GM12878 (cell line): ENCODE results near the gene MYRFL. TPM values are rescaled to one million over a fixed set of nuclear protein-coding genes. Genes with fewer than 3 reads are reported as not detected.

Source experiments
- ATAC-seq: fragments of 200-7000 bp; cut with Tn5 transposase; 3 replicates; pipeline ENCODE4 v1.9.1; 2020; ENCODE audit warnings: mild to moderate bottlenecking, moderate library complexity
- BruUV-seq: library from RNA; stranded (reverse); fragments of 400-500 nt; replicated peaks from 2 replicates; lab custom pipeline; 2021; lab: Mats Ljungman, UMichigan
- CTCF ChIA-PET: fragments of 300-600 bp; sonication (Branson Sonifier 250); formaldehyde crosslinking; extraction: SDS; loops from one replicate; lab custom pipeline; 2021; ENCODE audit warnings: inconsistent platforms; lab: Yijun Ruan, JAX
- POLR2A ChIA-PET: fragments of 350-600 bp; formaldehyde crosslinking; extraction: SDS; loops from one replicate; lab custom pipeline; 2021; ENCODE audit warnings: inconsistent platforms; lab: Charles Lee
- RAD21 ChIA-PET: fragments of 300-600 bp; sonication (Branson Sonifier 250); formaldehyde crosslinking; loops from one replicate; lab custom pipeline; 2023; ENCODE audit warnings: antibody characterized with exemption; ENCODE audit not compliant: unreplicated experiment; lab: Charles Lee
- SMC1A ChIA-PET: fragments of 300-600 bp; sonication (Branson Sonifier 250); formaldehyde crosslinking; loops from one replicate; lab custom pipeline; 2023; ENCODE audit not compliant: unreplicated experiment, uncharacterized antibody; lab: Charles Lee
- DNase-seq: peaks from one replicate; pipeline ENCODE4 v3.0.0-alpha.2; 2011; ENCODE audit warnings: low read depth, low spot score
- FAIRE-seq: peaks from 3 replicates; lab custom pipeline; 2011; peaks lifted over from hg19 to GRCh38; lab: Jason Lieb, UNC
- H2AFZ ChIP-seq: 2 replicates; pipeline ENCODE4 v1.6.0; 2011; ENCODE audit warnings: low read depth, low read length, control low read depth; ENCODE audit not compliant: control insufficient read depth
- H3K27ac ChIP-seq: 2 replicates; pipeline ENCODE4 v1.5.1; 2011; ENCODE audit warnings: control low read depth; ENCODE audit not compliant: control insufficient read depth, insufficient read depth
- H3K27me3 ChIP-seq, 2 experiments: replicated peaks in 1 of 2; 2 replicates each; pipeline versions ENCODE4 v1.6.0 to v1.6.1; 2011; ENCODE audit warnings: low read length in 1 of 2; ENCODE audit not compliant: control insufficient read depth in 2 of 2, insufficient read depth in 2 of 2
- H3K36me3 ChIP-seq, 2 experiments: 2 replicates each; pipeline ENCODE4 v1.5.1; 2011; ENCODE audit warnings: low read length in 1 of 2; ENCODE audit not compliant: control insufficient read depth in 2 of 2, insufficient read depth in 2 of 2
- H3K4me1 ChIP-seq: 2 replicates; pipeline ENCODE4 v1.6.1; 2011; ENCODE audit warnings: mild to moderate bottlenecking, low read length, moderate library complexity, mixed read lengths; ENCODE audit not compliant: control insufficient read depth, insufficient read depth
- H3K4me2 ChIP-seq: 2 replicates; pipeline ENCODE4 v1.6.0; 2011; ENCODE audit warnings: control low read depth; ENCODE audit not compliant: control insufficient read depth, insufficient read depth
- H3K4me3 ChIP-seq: fragments of 200-600 bp; sonication (generic); 2 replicates; pipeline ENCODE4 v1.5.1; 2016
- H3K79me2 ChIP-seq: 2 replicates; pipeline ENCODE4 v1.6.0; 2011; ENCODE audit warnings: low read length; ENCODE audit not compliant: control insufficient read depth, insufficient read depth
- H3K9ac ChIP-seq: 2 replicates; pipeline ENCODE4 v1.8.0; 2011; ENCODE audit warnings: low read length, control low read depth, mixed read lengths; ENCODE audit not compliant: control insufficient read depth, insufficient read depth
- H3K9me3 ChIP-seq: replicated peaks from 3 replicates; pipeline ENCODE4 v1.5.1; 2011; ENCODE audit warnings: mild to moderate bottlenecking, low read length; ENCODE audit not compliant: control insufficient read depth, insufficient read depth
- H4K20me1 ChIP-seq: 2 replicates; pipeline ENCODE4 v1.6.0; 2011; ENCODE audit not compliant: control insufficient read depth, insufficient read depth
- ATF7 ChIP-seq: fragments of 450-650 bp; IDR thresholded peaks from 2 replicates; pipeline ENCODE4 v1.6.1; 2016; ENCODE audit warnings: low read depth, mild to moderate bottlenecking
- BCL11A ChIP-seq: IDR thresholded peaks from 2 replicates; pipeline ENCODE4 v1.6.1; 2011; ENCODE audit warnings: low read depth, low read length
- EP300 ChIP-seq, 2 experiments: fragments of 150-350 bp in 1 of 2; IDR thresholded peaks; 2 replicates each; pipeline ENCODE4 v1.6.1; 2011 to 2012; ENCODE audit warnings: low read depth in 2 of 2, low read length in 2 of 2, borderline replicate concordance in 1 of 2, improper control_type of control experiment in 1 of 2, inconsistent platforms in 1 of 2; ENCODE audit not compliant: control insufficient read depth in 1 of 2
- FOS ChIP-seq: IDR thresholded peaks from 3 replicates; pipeline ENCODE4 v1.6.1; 2011; ENCODE audit warnings: borderline replicate concordance; ENCODE audit not compliant: insufficient read length; ENCODE audit errors: extremely low read depth
- JUNB ChIP-seq: IDR thresholded peaks from 2 replicates; pipeline ENCODE4 v1.6.1; 2016; ENCODE audit warnings: antibody characterized with exemption, mild to moderate bottlenecking
- MYB ChIP-seq: fragments of 150-350 bp; IDR thresholded peaks from 2 replicates; pipeline ENCODE4 v1.6.1; 2014; ENCODE audit warnings: mild to moderate bottlenecking, low read depth, low read length, borderline replicate concordance
- NFYB ChIP-seq: IDR thresholded peaks from 2 replicates; pipeline ENCODE4 v1.6.1; 2011; ENCODE audit warnings: low read depth, mild to moderate bottlenecking, low read length, improper control_type of control experiment, moderate library complexity; ENCODE audit not compliant: insufficient read depth
- RAD21 ChIP-seq: IDR thresholded peaks from 2 replicates; pipeline ENCODE4 v1.6.1; 2011; ENCODE audit warnings: mild to moderate bottlenecking, low read depth, low read length, moderate library complexity; ENCODE audit not compliant: insufficient read depth
- ZNF24 ChIP-seq: fragments of 450-650 bp; IDR thresholded peaks from 2 replicates; pipeline ENCODE4 v1.6.1; 2017; ENCODE audit warnings: antibody characterized with exemption, mild to moderate bottlenecking
- WGBS: methylation state at CpG from one replicate; pipeline ENCODE4 v1.1.6; 2016; ENCODE audit warnings: low lambda C conversion rate; ENCODE audit not compliant: insufficient replicate concordance, insufficient coverage; ENCODE audit errors: missing lambda C conversion rate; 5-methylcytosine and 5-hydroxymethylcytosine counted together
- in situ Hi-C: fragments of 300-500 bp; cut with MboI; formaldehyde crosslinking; loops from 9 replicates; pipeline ENCODE4 v1.14.3; 2018; ENCODE audit warnings: mixed read lengths
- intact Hi-C: fragments of 100-400 bp; cut with micrococcal nuclease; formaldehyde crosslinking; loops from one replicate; pipeline ENCODE4 v1.14.2; 2022; ENCODE audit not compliant: unreplicated experiment
- polyA plus RNA-seq, 11 experiments: library from polyadenylated mRNA; depleted of rRNA in 4 of 11; unstranded in 6 of 11; stranded (reverse) in 5 of 11; fragments of >200 nt; fragmentation: Nextera tagmentation in 4 of 11; fragmentation: Illumina TruSeq in 1 of 11; extraction: Ambion mirVana in 4 of 11; extraction: Trizol in 1 of 11; gene quantifications; 1 replicate in 1 of 11; 2 replicates in 10 of 11; pipeline versions ENCODE4 v1.2.1 to v1.2.3, GENCODE V29; 2011 to 2016; ENCODE audit warnings: inconsistent platforms in 2 of 11, missing spikeins in 2 of 11, low read depth in 1 of 11
- total RNA-seq, 4 experiments: library from RNA; depleted of rRNA in 3 of 4; stranded (reverse); fragments of >200 nt in 3 of 4; fragmentation: Illumina TruSeq in 1 of 4; extraction: Trizol in 1 of 4; gene quantifications; 2 replicates each; pipeline versions ENCODE4 v1.2.1 to v1.2.3, GENCODE V29; 2013 to 2021

The MYRFL gene
- total and polyA plus RNA-seq, 10 of the 15 experiments (the other 5 are each of a cell fraction or from before 2014, with no cell fraction given): 0.24 to 1.8 (median 0.64) TPM

DNA sequence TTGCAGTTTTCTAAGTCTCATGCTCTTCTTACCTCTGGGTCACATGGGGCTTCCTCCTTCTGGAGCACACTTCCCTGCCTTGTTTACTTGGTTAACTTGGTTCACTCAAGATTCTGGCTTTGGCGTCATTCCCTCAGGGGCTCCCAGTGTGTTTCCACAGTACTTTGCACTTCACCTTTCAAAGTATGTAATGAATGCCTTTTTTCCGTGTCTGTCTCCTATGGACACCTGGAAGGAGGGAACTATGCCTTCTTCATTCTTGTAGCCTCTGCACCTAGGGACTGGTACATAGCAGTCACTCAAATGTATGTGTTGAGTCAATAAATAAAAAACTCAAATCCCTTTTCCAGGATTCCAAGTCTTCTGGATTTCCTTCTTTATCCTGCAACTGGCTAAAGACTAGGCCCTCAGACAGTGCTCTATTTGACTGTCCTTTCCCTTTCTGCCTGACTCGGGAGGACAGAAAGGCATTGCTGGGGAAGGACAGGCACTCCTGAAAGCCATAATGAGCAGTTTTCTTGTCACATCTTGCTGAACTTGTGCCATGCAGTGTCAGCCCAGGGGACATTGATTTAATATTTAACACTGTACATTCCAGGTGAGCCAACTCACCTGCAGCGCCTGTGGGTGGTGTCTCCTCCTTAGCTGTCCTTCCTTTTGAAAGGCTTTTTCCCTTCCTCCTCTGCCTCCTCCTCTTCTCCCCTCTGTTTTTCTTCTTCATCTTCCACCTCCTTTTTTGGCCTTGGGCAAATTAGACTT lies 12.8 kb downstream of the MYRFL start (continued):
- TF ChIP-seq RAD21 (no peak), MYB (no peak), BCL11A (no peak)

GRCh38 chr12:69840727-69841126 lies 15.7 kb downstream of the MYRFL start:
- no TSS peak for BruUV-seq
- SMC1A ChIA-PET: interaction anchor here (0.5 kb wide), 1 partner anchor 15 kb away, joined by 6 read pairs; no protein-coding TSS in a partner anchor
- Histone ChIP-seq H3K4me2 (no peak overlapping the region), H3K36me3 (no peaks in the 10 kb centered on the region), H3K79me2 (no peaks in the 10 kb centered on the region), H3K4me3 (no peak overlapping the region), H3K27me3 (no peaks in the 10 kb centered on the region), H3K9me3 (no peaks in the 10 kb centered on the region), H4K20me1 (no peaks in the 10 kb centered on the region), H3K9ac (no peak overlapping the region), H3K27ac (no peak overlapping the region), H3K4me1 (no peaks in the 10 kb centered on the region), H2AFZ (no peak overlapping the region)
- in situ Hi-C loops (no loop called here), intact Hi-C loops (no loop called here)
- WGBS: 33% methylated on average over 3 of the region's 3 CpGs
- DNase-seq (no peak), ATAC-seq (no peak), FAIRE-seq (no peak)
- TF ChIP-seq JUNB (no peak), NFYB (no peak), ATF7 (no peak), ZNF24 (no peak), FOS (no peak), EP300 (IDR thresholded peaks at IDR 0.05; ENCODE audit: borderline replicate concordance in 1 of 2, control insufficient read depth in 1 of 2, low read depth in 2 of 2, low read length in 2 of 2) (no peak)
- POLR2A ChIA-PET: no interaction called here
- CTCF ChIA-PET: no interaction called here
- RAD21 ChIA-PET: no interaction called here
